ENCODE data around the gene NDUFB11.

GRCh38 chrX:47146121-47146935 is 1.8 kb upstream of the NDUFB11 start:
- TF ChIP-seq CTCF (IDR thresholded peaks at IDR 0.05) (peak in 2 of 5 experiments; percentile 18 to 25), EP300 (IDR thresholded peaks at IDR 0.05; ENCODE audit: low read depth) (no peak), POLR2A (IDR thresholded peaks at IDR 0.05) (peak; percentile 62)

Data from transverse colon (tissue), 3 donors.